ENCODE data around the gene STRN4. TPM values are rescaled to one million over a fixed set of nuclear protein-coding genes. Genes with fewer than 3 reads are reported as not detected.

The STRN4 gene
- total and polyA plus RNA-seq, 9 of the 15 experiments (the other 6 are each of a cell fraction or from before 2014, with no cell fraction given): 0.62 to 83.7 (median 36.9) TPM

- TF ChIP-seq NCOA2 (IDR thresholded peaks at IDR 0.05; ENCODE audit: partially characterized antibody in 2 of 2) (no peak), DEAF1 (CRISPR knock-in tag; IDR thresholded peaks at IDR 0.05) (no peak), USF1 (CRISPR knock-in tag; IDR thresholded peaks at IDR 0.05) (peak; percentile 97), ZNF592 (IDR thresholded peaks at IDR 0.05) (peak; percentile 59; the same call in 1 of the 2 replicates), HNRNPH1 (optimal IDR thresholded peaks at IDR 0.05; ENCODE audit: low read depth, low read length) (no peak), ZBTB49 (CRISPR knock-in tag; IDR thresholded peaks at IDR 0.05; ENCODE audit: borderline replicate concordance) (no peak), RERE (CRISPR knock-in tag; IDR thresholded peaks at IDR 0.05; ENCODE audit: borderline replicate concordance) (no peak)
Observed at GRCh38 chr19:46736531-46737297, 9.5 kb downstream of the STRN4 start (continued).
